Limb (tissue), 2 donors: ENCODE results near the gene CAGE1.
"Not testable (repeated sequence)": the region's sequence is repeated elsewhere in the genome, so short reads cannot be mapped to it uniquely, and the experiment has no call there.

Experiments used
- DNase-seq, 2 donors: peaks; one replicate each; pipeline ENCODE4 v3.0.0-alpha.2; 2016; ENCODE audit errors: extremely low spot score in 2 of 2

Gene CAGE1

GRCh38 chr6:7410851-7411250 is 21.3 kb upstream of the CAGE1 start:
- no peak for DNase-seq

- DNase-seq, result no peak
These were observed 20.2 kb upstream of the CAGE1 start for GRCh38 chr6:7409740-7410139.

GRCh38 chr6:7406743-7407142 is 17.2 kb upstream of the CAGE1 start:
- DNase-seq, result no peak

- DNase-seq, result no peak
These were observed 15.0 kb upstream of the CAGE1 start for GRCh38 chr6:7404546-7404945.

GRCh38 chr6:7402716-7403115 is 13.2 kb upstream of the CAGE1 start:
- no peak for DNase-seq

GRCh38 chr6:7401075-7401474 is 11.5 kb upstream of the CAGE1 start:
- no peak for DNase-seq

GRCh38 chr6:7392402-7392801 is 2.9 kb upstream of the CAGE1 start:
- DNase-seq, result no peak

GRCh38 chr6:7391151-7391550 is 1.6 kb upstream of the CAGE1 start:
- no peak for DNase-seq

GRCh38 chr6:7390226-7390878 is 810 bp upstream of the CAGE1 start:
- no peak for DNase-seq

GRCh38 chr6:7389162-7389450 is 436 bp downstream of the CAGE1 start:
- no peak for DNase-seq

GRCh38 chr6:7381092-7381491 is 8.4 kb downstream of the CAGE1 start:
- DNase-seq, result no peak

GRCh38 chr6:7378740-7379139 is 10.8 kb downstream of the CAGE1 start:
- no peak for DNase-seq

- no peak for DNase-seq
These were observed 11.6 kb downstream of the CAGE1 start for GRCh38 chr6:7377961-7378360.

GRCh38 chr6:7373739-7374138 is 15.8 kb downstream of the CAGE1 start:
- DNase-seq, result no peak

- no peak for DNase-seq
These were observed 22.1 kb downstream of the CAGE1 start for GRCh38 chr6:7367408-7367807.

- DNase-seq, result not testable (repeated sequence)
These were observed 37.6 kb downstream of the CAGE1 start for GRCh38 chr6:7351916-7352315.

- not testable (repeated sequence) for DNase-seq
These were observed 39.0 kb downstream of the CAGE1 start for GRCh38 chr6:7350591-7350990.

- not testable (repeated sequence) for DNase-seq
These were observed 42.0 kb downstream of the CAGE1 start for GRCh38 chr6:7347551-7347997.

GRCh38 chr6:7344773-7345450 is 44.6 kb downstream of the CAGE1 start:
- not testable (repeated sequence) for DNase-seq

- DNase-seq, result no peak
These were observed 45.7 kb downstream of the CAGE1 start for GRCh38 chr6:7343546-7344475.

GRCh38 chr6:7341989-7342742 is 47.4 kb downstream of the CAGE1 start:
- no peak for DNase-seq

GRCh38 chr6:7341271-7341670 is 48.3 kb downstream of the CAGE1 start:
- no peak for DNase-seq
